ENCODE results near the gene GDPGP1. TPM values are rescaled to one million over a fixed set of nuclear protein-coding genes. Genes with fewer than 3 reads are reported as not detected.
"Not testable (repeated sequence)": the region's sequence is repeated elsewhere in the genome, so short reads cannot be mapped to it uniquely, and the experiment has no call there.

The GDPGP1 gene
- total RNA-seq, 2 donors from 2014 or later = 4.8 to 5.4 TPM

GRCh38 chr15:90268415-90268814 lies 34.4 kb downstream of the GDPGP1 start:
- peak overlapping the region; percentile 88 for H3K4me3 Mint-ChIP-seq
- H3K4me1 Mint-ChIP-seq = peaks cover 23% of the 10 kb centered on the region
- H3K27ac Mint-ChIP-seq = peak overlapping the region; percentile 62
- WGBS, 2 experiments (ENCODE audit: insufficient coverage in 1 of 2, insufficient read length in 1 of 2) = 83% methylated on average over 1 of the region's 1 CpG; no CpG with 5 or more reads in 1 of the 2 experiments
- H3K36me3 ChIP-seq (ENCODE audit: control insufficient read depth, insufficient read depth, low read length) = peaks cover 55% of the 10 kb centered on the region
- H3K9ac ChIP-seq (ENCODE audit: extremely low read depth, low read length, poor library complexity, severe bottlenecking) = peak overlapping the region; percentile 9
- H3K27me3 ChIP-seq (ENCODE audit: control insufficient read depth, insufficient read depth, low read length, poor library complexity, severe bottlenecking) = no peaks in the 10 kb centered on the region
- no peaks in the 10 kb centered on the region for H3K9me3 ChIP-seq (ENCODE audit: control insufficient read depth, low read length)
- H3K4me3 ChIP-seq (ENCODE audit: low read length) = peak overlapping the region; percentile 94
- no peaks in the 10 kb centered on the region for H3K4me1 ChIP-seq (ENCODE audit: control insufficient read depth, insufficient read depth, low read length)
- H3K9me3 Mint-ChIP-seq = no peaks in the 10 kb centered on the region
- peak overlapping the region; percentile 0 for H3K27ac ChIP-seq (ENCODE audit: low read depth, low read length)
- H3K27me3 Mint-ChIP-seq (ENCODE audit: insufficient read depth) = no peaks in the 10 kb centered on the region
- no peak for DNase-seq
- H3K36me3 Mint-ChIP-seq (ENCODE audit: low read depth) = peaks cover 56% of the 10 kb centered on the region
- no peak for TF ChIP-seq CTCF (conservative IDR thresholded peaks at IDR 0.05)

- H3K4me1 Mint-ChIP-seq = peaks cover 14% of the 10 kb centered on the region
- H3K36me3 Mint-ChIP-seq (ENCODE audit: low read depth) = peaks cover 68% of the 10 kb centered on the region
- 91 to 93% methylated on average over 9 to 10 of the region's 10 CpGs for WGBS, 2 experiments (ENCODE audit: insufficient coverage in 1 of 2, insufficient read length in 1 of 2)
- H3K4me1 ChIP-seq (ENCODE audit: control insufficient read depth, insufficient read depth, low read length) = no peaks in the 10 kb centered on the region
- H3K27ac ChIP-seq (ENCODE audit: low read depth, low read length) = no peak overlapping the region
- no peak for TF ChIP-seq CTCF (conservative IDR thresholded peaks at IDR 0.05)
- no peaks in the 10 kb centered on the region for H3K9me3 Mint-ChIP-seq
- H3K27ac Mint-ChIP-seq = no peak overlapping the region
- no peak overlapping the region for H3K4me3 Mint-ChIP-seq
- no peaks in the 10 kb centered on the region for H3K27me3 ChIP-seq (ENCODE audit: control insufficient read depth, insufficient read depth, low read length, poor library complexity, severe bottlenecking)
- no peak for DNase-seq
- no peaks in the 10 kb centered on the region for H3K27me3 Mint-ChIP-seq (ENCODE audit: insufficient read depth)
- H3K36me3 ChIP-seq (ENCODE audit: control insufficient read depth, insufficient read depth, low read length) = peaks cover 61% of the 10 kb centered on the region
- H3K9me3 ChIP-seq (ENCODE audit: control insufficient read depth, low read length) = no peaks in the 10 kb centered on the region
- H3K4me3 ChIP-seq (ENCODE audit: low read length) = peak overlapping the region; percentile 1
- H3K9ac ChIP-seq (ENCODE audit: extremely low read depth, low read length, poor library complexity, severe bottlenecking) = no peak overlapping the region
These were observed 36.6 kb downstream of the GDPGP1 start for GRCh38 chr15:90270502-90271150.

GRCh38 chr15:90271459-90272166 lies 37.6 kb downstream of the GDPGP1 start:
- Histone ChIP-seq H3K4me3 (ENCODE audit: low read length) (no peak overlapping the region), H3K9ac (ENCODE audit: extremely low read depth, low read length, poor library complexity, severe bottlenecking) (no peak overlapping the region), H3K27me3 (ENCODE audit: control insufficient read depth, insufficient read depth, low read length, poor library complexity, severe bottlenecking) (no peaks in the 10 kb centered on the region), H3K36me3 (ENCODE audit: control insufficient read depth, insufficient read depth, low read length) (peaks cover 64% of the 10 kb centered on the region), H3K9me3 (ENCODE audit: control insufficient read depth, low read length) (no peaks in the 10 kb centered on the region), H3K27ac (ENCODE audit: low read depth, low read length) (no peak overlapping the region), H3K4me1 (ENCODE audit: control insufficient read depth, insufficient read depth, low read length) (no peaks in the 10 kb centered on the region)
- H3K36me3 Mint-ChIP-seq (ENCODE audit: low read depth) = peaks cover 71% of the 10 kb centered on the region
- no peaks in the 10 kb centered on the region for H3K9me3 Mint-ChIP-seq
- H3K27ac Mint-ChIP-seq = no peak overlapping the region
- WGBS, 2 experiments (ENCODE audit: insufficient coverage in 1 of 2, insufficient read length in 1 of 2) = 93 to 98% methylated on average over 6 to 7 of the region's 7 CpGs
- H3K4me3 Mint-ChIP-seq = no peak overlapping the region
- no peaks in the 10 kb centered on the region for H3K27me3 Mint-ChIP-seq (ENCODE audit: insufficient read depth)
- H3K4me1 Mint-ChIP-seq = peaks cover 14% of the 10 kb centered on the region
- no peak for DNase-seq
- no peak for TF ChIP-seq CTCF (conservative IDR thresholded peaks at IDR 0.05)

- H3K27me3 ChIP-seq (ENCODE audit: control insufficient read depth, insufficient read depth, low read length, poor library complexity, severe bottlenecking); H3K9ac ChIP-seq (ENCODE audit: extremely low read depth, low read length, poor library complexity, severe bottlenecking); H3K9me3 ChIP-seq (ENCODE audit: control insufficient read depth, low read length); H3K4me3 Mint-ChIP-seq; H3K4me3 ChIP-seq (ENCODE audit: low read length); H3K36me3 ChIP-seq (ENCODE audit: control insufficient read depth, insufficient read depth, low read length); H3K9me3 Mint-ChIP-seq; H3K27me3 Mint-ChIP-seq (ENCODE audit: insufficient read depth); H3K27ac ChIP-seq (ENCODE audit: low read depth, low read length); H3K4me1 Mint-ChIP-seq; H3K27ac Mint-ChIP-seq; H3K4me1 ChIP-seq (ENCODE audit: control insufficient read depth, insufficient read depth, low read length): not testable (repeated sequence)
- H3K36me3 Mint-ChIP-seq (ENCODE audit: low read depth) = peaks cover 21% of the 10 kb centered on the region
- 94 to 97% methylated on average over 5 to 12 of the region's 12 CpGs for WGBS, 2 experiments (ENCODE audit: insufficient coverage in 1 of 2, insufficient read length in 1 of 2)
- peak; percentile 18 for DNase-seq
These were observed 44.5 kb downstream of the GDPGP1 start for GRCh38 chr15:90278467-90278866.

- H3K4me1 Mint-ChIP-seq; H3K9ac ChIP-seq (ENCODE audit: extremely low read depth, low read length, poor library complexity, severe bottlenecking); H3K27me3 Mint-ChIP-seq (ENCODE audit: insufficient read depth); H3K27ac Mint-ChIP-seq; H3K36me3 Mint-ChIP-seq (ENCODE audit: low read depth); H3K27me3 ChIP-seq (ENCODE audit: control insufficient read depth, insufficient read depth, low read length, poor library complexity, severe bottlenecking); H3K36me3 ChIP-seq (ENCODE audit: control insufficient read depth, insufficient read depth, low read length); H3K4me1 ChIP-seq (ENCODE audit: control insufficient read depth, insufficient read depth, low read length); DNase-seq; H3K27ac ChIP-seq (ENCODE audit: low read depth, low read length); H3K9me3 ChIP-seq (ENCODE audit: control insufficient read depth, low read length); H3K4me3 ChIP-seq (ENCODE audit: low read length); H3K9me3 Mint-ChIP-seq; H3K4me3 Mint-ChIP-seq: not testable (repeated sequence)
- WGBS, 2 experiments (ENCODE audit: insufficient coverage in 1 of 2, insufficient read length in 1 of 2) = 89 to 94% methylated on average over 3 to 5 of the region's 5 CpGs
These were observed 46.7 kb downstream of the GDPGP1 start for GRCh38 chr15:90280743-90281142.

All from endodermal cell (in vitro differentiated cells).